ENCODE results near the gene TBC1D32. TPM values are rescaled to one million over a fixed set of nuclear protein-coding genes. Genes with fewer than 3 reads are reported as not detected.
"Not testable (repeated sequence)": the region's sequence is repeated elsewhere in the genome, so short reads cannot be mapped to it uniquely, and the experiment has no call there.

Gene TBC1D32
- total RNA-seq, 1 donor from 2014 or later: 12.2 TPM

- Mint-ChIP-seq H3K27ac (ENCODE audit: unreplicated experiment) (no peak overlapping the region), H3K36me3 (ENCODE audit: low read depth, unreplicated experiment) (no peaks in the 10 kb centered on the region), H3K27me3 (ENCODE audit: unreplicated experiment) (no peaks in the 10 kb centered on the region), H3K4me3 (ENCODE audit: unreplicated experiment) (no peak overlapping the region), H3K9me3 (ENCODE audit: unreplicated experiment) (no peaks in the 10 kb centered on the region), H3K4me1 (ENCODE audit: unreplicated experiment) (no peaks in the 10 kb centered on the region)
- no peak for DNase-seq (ENCODE audit: low spot score)
- TF ChIP-seq CTCF (IDR thresholded peaks at IDR 0.05; ENCODE audit: unreplicated experiment): no peak
Observed at GRCh38 chr6:121310495-121310894, 23.8 kb downstream of the TBC1D32 start.

GRCh38 chr6:121309768-121310469 lies 24.4 kb downstream of the TBC1D32 start:
- H3K4me3 Mint-ChIP-seq (ENCODE audit: unreplicated experiment): no peak overlapping the region
- no peaks in the 10 kb centered on the region for H3K36me3 Mint-ChIP-seq (ENCODE audit: low read depth, unreplicated experiment)
- H3K9me3 Mint-ChIP-seq (ENCODE audit: unreplicated experiment): no peaks in the 10 kb centered on the region
- TF ChIP-seq CTCF (IDR thresholded peaks at IDR 0.05; ENCODE audit: unreplicated experiment): no peak
- no peak for DNase-seq (ENCODE audit: low spot score)
- no peak overlapping the region for H3K27ac Mint-ChIP-seq (ENCODE audit: unreplicated experiment)
- H3K4me1 Mint-ChIP-seq (ENCODE audit: unreplicated experiment): no peaks in the 10 kb centered on the region
- no peaks in the 10 kb centered on the region for H3K27me3 Mint-ChIP-seq (ENCODE audit: unreplicated experiment)

GRCh38 chr6:121305957-121306607 lies 28.2 kb downstream of the TBC1D32 start:
- TF ChIP-seq CTCF (IDR thresholded peaks at IDR 0.05; ENCODE audit: unreplicated experiment): peak; percentile 68
- H3K4me1 Mint-ChIP-seq (ENCODE audit: unreplicated experiment): no peaks in the 10 kb centered on the region
- H3K27ac Mint-ChIP-seq (ENCODE audit: unreplicated experiment): no peak overlapping the region
- peaks cover 2% of the 10 kb centered on the region for H3K36me3 Mint-ChIP-seq (ENCODE audit: low read depth, unreplicated experiment)
- H3K4me3 Mint-ChIP-seq (ENCODE audit: unreplicated experiment): no peak overlapping the region
- no peak for DNase-seq (ENCODE audit: low spot score)
- H3K27me3 Mint-ChIP-seq (ENCODE audit: unreplicated experiment): no peaks in the 10 kb centered on the region
- no peaks in the 10 kb centered on the region for H3K9me3 Mint-ChIP-seq (ENCODE audit: unreplicated experiment)

- H3K36me3 Mint-ChIP-seq (ENCODE audit: low read depth, unreplicated experiment): peaks cover 3% of the 10 kb centered on the region
Observed at GRCh38 chr6:121302882-121303281, 31.4 kb downstream of the TBC1D32 start.

GRCh38 chr6:121301156-121301555 lies 33.1 kb downstream of the TBC1D32 start:
- H3K27ac Mint-ChIP-seq (ENCODE audit: unreplicated experiment); H3K36me3 Mint-ChIP-seq (ENCODE audit: low read depth, unreplicated experiment); DNase-seq (ENCODE audit: low spot score); H3K9me3 Mint-ChIP-seq (ENCODE audit: unreplicated experiment); H3K4me3 Mint-ChIP-seq (ENCODE audit: unreplicated experiment); H3K4me1 Mint-ChIP-seq (ENCODE audit: unreplicated experiment); H3K27me3 Mint-ChIP-seq (ENCODE audit: unreplicated experiment): not testable (repeated sequence)

More at GRCh38 chr6:121302882-121303281, 31.4 kb downstream of the TBC1D32 start:
- Mint-ChIP-seq H3K27me3 (ENCODE audit: unreplicated experiment) (no peaks in the 10 kb centered on the region), H3K4me1 (ENCODE audit: unreplicated experiment) (no peaks in the 10 kb centered on the region), H3K27ac (ENCODE audit: unreplicated experiment) (no peak overlapping the region), H3K4me3 (ENCODE audit: unreplicated experiment) (no peak overlapping the region), H3K9me3 (ENCODE audit: unreplicated experiment) (no peaks in the 10 kb centered on the region)
- TF ChIP-seq CTCF (IDR thresholded peaks at IDR 0.05; ENCODE audit: unreplicated experiment): no peak
- no peak for DNase-seq (ENCODE audit: low spot score)

All from endothelial cell (in vitro differentiated cells).